HUDEP-2 (cell line): Measurements from ENCODE around the gene VAV2.

Experiments used
- DNase-seq, 76 experiments: peaks; one replicate each; lab custom pipeline; 2025; ENCODE audit not compliant: unreplicated experiment in 76 of 76; lab: John Stamatoyannopoulos, UW

VAV2 gene

GRCh38 chr9:133844881-133845410 is 147.2 kb downstream of the VAV2 start:
- DNase-seq = no peak

DNA sequence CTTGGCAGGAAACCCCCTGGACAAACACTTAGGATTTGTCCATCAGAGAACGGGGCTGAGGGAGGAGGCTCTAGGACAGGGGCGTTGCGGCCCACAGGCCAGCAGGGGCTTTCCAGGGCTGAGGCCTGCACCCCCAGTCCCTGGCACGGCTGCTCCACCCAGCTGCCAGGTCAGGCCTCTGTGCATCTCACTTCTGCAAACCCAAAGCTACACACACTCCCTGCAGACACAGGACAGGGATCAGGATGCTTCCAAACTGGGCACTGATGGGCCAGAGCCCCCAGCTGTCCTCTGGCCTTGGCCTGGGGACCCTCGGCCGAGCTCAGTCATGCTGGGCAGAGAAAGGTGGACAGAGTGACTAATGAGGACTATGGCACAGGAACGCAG is 147.7 kb downstream of the VAV2 start:
- DNase-seq = no peak

DNA sequence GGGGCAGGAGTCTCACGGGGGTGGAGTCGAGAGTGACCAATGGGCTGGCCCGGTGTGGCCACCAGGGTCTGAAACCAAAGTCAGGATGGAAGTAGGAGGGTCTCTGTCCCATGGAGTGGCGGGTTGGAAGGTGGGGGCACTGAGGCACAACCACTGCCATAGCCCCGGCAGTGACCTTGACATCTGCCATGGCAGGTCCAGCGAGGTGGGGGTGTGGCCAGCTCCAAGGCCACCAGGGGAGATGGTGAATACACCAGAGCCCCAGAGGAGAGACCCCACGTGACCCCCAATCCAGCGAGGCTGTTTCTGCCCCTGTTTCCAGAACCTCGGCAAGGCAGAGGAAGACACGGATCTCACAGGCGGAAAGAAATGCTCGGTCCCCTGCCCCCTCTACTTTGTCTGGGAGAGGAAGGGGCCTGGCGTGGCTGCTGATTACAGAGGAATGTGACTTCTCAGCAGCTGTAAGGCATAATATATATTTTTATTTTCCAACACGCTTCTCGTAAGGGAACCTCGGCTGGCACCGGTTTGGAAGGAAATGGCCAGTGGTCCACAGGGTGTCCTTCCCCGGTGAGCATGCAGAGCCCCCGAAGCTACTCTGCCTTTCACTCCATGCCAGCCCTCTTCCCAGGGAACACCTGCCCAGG is 148.2 kb downstream of the VAV2 start:
- no peak for DNase-seq

DNA sequence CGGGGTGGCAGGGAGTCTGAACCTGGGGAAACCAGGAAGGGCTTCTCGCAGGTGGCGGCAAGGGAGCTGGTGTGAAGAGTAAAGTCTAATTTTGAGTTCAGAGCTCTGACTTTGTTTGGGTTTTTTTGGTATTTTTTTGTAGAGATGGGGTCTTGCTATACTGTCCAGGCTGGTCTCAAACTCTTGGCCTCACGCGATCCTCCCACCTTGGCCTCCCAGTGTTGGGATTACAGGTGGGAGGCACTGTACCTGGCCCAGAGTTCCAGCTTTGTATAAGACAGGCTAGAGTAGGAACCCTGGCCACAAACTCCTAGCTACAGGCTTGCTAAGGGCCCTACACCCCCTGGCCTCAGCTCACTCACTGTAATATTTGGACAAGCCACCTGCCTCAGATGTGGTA is 148.9 kb downstream of the VAV2 start:
- no peak for DNase-seq

DNA sequence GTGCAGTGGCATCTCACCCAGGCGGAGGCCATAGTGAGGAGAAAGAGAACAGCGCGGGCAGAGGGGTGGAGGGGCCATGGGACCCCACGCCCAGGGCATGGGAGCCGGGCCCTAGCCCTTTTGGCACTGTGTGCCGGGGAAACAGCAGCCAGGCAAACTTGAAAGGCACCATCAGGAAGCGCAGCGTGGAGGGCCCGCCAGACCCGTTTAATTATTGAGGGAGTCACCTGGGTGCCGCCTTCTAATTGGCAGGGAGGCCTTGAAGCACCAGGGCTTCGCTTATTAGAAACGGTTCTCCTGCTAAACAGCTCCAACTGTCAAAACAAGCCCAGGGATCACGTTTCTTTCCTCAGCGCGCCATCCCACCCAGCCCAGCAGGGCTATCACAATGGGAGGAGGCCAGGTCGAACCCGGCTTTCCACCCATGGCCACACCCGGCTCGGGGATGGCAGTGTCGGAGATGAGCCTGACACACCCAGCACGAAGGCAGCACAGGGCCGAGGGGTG is 149.3 kb downstream of the VAV2 start:
- DNase-seq = no peak

DNA sequence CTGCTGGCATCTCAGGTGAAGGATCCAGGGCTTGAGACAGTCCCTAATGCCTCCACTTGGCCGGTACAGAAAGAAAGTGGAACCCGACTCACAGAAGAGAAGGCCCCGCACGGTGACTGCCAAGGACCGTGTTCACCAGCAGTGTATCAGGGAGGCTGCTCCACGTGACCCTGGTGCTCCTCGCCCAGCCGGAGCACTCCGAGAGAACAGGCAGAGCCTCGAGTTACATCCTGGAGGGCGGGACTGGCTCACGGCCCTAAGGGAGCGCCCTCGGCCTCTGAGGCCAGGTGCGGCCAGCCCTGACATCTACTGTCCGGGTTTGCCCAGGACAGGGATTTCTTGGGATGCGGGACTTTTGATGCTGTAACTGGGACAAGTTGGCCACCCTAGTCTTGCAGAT is 149.9 kb downstream of the VAV2 start:
- no peak for DNase-seq

DNA sequence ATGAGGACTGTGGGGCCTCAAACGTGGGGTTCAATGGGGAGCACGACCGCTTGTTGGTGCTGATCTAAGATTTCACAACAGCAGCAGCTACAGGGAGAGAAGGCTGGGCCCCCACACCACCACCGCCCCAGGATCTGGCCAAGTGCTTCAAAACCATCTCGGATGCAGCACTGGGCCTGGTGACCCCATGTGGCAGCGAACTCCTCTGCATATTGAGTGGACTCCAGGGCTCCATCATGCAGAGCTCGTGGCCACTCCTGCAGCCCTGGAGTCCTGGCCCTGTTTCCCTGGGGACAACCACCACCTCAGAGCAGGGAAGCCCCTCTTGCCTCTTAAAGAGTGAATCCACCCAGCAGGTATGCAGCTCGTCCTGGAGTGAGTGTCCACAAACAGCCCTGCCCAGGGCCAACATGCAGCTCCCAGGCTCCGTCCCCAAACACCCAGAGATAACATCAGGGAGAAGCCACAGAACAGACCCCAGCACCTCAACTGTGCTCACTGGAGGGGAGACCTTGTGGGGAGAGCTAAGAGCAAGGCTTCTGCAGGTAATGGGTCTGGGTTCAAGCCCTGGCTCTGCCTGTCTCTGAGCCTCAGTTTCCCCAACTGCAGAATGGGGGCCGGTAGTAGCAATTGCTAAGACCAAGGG is 150.8 kb downstream of the VAV2 start:
- no peak for DNase-seq

DNA sequence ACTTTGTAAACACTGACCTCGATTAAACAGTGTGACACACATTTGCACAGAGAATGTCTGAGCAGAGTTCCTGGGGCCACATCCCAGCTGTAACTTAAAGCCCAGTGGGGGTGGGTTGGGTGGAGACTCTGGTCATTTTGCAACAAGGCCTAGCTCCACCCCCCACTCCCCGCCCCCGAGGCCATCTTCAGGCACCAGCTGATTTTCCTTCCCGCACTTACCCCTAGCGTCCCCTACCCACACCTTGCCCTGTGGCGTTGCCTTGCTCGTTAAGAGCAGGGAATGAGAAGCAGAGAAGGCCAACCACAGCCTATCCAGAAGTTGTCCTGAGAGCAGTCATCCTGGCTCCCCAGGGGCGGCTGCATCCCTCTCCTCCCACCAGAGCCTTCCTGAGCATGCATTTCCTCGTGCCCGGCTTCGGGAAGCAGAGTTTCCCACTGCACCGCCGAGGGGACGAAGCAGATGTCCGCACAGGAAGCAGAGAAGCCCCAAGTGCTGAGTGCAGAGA is 152.2 kb downstream of the VAV2 start:
- no peak for DNase-seq

- DNase-seq = no peak
Measured at GRCh38 chr9:133838859-133839507, 153.1 kb downstream of the VAV2 start.

DNA sequence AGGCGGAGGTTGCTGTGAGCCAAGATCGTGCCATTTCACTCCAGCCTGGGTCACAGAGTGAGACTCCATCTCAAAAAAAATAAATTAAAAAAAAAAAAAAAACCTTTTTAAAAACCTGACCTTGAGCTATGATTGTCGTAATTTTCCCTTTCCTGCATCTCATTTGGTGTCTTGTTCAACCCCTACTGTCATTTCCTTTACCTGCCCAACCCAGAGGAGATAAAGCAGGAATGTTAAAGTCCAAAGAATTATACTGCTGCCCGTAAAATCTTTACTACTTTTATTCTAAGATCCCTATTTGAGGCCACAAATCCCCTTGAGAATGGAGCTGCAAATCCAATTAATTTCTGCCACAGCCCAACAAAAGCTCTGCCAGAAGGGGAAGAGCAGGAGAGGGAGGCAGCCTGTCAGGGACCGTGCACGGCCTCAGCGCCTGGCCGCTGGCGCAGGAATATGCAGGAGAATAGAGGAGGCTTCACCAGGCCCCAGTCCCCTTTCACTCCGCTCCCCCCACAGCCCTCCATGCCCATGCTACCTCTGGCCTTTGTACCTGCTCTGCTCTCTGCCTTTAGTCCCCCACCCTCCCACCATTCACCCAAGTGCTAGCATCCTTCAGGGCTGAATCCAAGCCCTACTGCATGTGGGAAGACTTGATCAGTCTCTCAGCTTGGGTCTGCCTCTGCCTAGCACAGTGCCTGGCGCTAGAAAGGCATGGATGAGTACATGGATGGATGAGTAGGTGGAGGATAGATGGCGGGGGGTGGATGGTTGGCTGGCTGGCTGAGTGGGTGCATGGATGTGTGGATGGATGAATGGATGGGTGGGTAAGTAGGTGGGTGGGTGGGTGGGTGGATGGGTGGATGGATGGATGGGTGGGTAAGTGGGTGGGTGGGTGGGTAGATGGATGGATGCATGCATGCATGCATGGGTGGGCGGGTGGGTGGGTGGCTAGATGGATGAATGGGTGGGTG is 154.2 kb downstream of the VAV2 start:
- DNase-seq = no peak

DNA sequence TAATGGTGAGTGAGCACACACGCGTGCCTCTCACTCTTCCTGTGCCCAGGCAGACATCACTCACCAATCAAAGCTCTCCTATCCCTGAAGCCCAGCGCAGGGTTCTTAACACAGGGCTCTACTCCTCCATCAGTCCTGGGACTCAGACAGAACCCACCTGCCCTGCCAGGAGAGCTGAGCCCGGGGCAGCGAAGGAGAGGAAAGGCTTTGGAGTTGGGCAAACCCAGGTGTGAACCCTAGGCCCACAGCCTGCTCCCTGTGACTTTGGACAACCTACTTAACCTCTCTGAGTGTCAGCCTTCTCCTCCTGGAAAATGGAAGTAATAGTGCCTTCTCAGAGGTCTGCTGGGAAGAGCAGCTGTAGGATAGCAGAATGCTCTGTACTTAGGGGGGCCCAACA is 155.3 kb downstream of the VAV2 start:
- DNase-seq = no peak

- no peak for DNase-seq
Measured at GRCh38 chr9:133836001-133836758, 155.9 kb downstream of the VAV2 start.

DNA sequence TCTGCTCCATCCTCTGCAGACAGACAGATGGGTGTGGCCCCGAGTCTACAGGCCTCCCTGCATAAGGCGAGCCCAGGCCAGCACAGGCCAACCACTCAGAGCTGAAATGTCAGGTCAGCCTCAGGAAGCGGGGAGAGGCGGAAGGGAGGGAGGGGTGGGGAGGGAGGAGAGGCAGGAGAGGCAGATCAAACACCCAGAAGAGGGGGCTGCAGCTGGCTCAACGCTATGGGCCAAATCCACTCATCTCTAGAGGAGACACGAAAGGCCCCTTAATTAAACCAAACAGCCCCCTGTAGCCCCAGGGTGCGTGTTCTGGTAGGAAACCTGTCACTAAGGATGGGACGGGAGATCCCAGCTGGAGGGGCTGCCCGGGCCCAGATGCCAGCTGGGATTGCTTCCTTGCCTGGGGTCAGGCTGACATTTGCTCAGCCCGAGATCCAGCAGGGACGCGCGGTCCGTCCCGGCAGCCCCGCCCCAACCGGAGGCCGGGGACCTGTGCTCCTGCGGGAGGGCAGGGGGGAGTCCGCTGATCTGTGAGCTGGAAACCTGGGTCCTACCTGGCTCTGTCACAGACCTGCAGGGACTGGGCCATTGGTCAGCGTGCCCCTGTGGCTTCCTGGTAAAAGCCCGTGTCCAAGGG is 156.7 kb downstream of the VAV2 start:
- no peak for DNase-seq

DNA sequence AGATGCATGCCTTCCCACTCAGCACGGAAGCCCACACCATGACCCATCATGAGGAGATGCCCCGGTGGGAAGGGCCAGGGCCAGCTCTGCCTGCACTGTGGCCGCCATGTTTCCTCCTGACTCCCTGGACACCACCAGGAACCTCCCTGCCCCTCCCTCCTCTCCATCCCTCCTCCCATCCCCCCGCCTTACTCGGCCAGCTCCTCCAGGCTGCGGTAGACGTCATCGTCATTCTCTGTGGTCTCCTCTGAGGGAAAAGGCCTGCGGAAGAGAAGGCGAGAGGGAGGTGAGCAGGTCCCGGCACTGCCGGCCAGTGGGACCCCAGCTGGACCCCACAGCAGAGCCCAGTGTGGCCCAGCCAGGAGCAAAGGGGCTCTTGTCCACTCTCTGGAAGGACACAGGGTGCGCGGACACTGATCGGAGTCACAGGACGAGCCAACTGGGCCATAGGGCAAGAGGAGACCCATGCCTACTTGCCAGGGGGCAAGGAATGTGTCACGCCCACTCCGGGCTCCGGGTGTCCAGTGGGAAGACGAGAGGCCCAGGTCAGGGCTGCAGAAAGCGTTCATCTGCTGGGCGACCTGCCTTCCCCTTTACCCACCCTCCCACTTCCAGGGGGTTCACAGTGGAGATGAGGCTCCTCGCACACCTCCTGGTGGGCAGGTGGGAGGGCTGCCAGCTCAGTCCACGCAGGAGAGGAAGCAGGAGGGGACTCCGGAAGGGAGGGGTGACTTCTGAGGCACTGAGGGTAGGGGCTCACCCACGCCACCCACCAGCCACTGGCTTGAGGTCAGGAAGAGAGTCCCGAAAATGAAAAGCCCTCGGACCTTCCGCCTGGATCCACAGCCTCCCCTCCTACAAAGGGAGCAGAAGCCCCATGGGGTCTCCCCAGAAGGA is 157.8 kb downstream of the VAV2 start:
- no peak for DNase-seq

DNA sequence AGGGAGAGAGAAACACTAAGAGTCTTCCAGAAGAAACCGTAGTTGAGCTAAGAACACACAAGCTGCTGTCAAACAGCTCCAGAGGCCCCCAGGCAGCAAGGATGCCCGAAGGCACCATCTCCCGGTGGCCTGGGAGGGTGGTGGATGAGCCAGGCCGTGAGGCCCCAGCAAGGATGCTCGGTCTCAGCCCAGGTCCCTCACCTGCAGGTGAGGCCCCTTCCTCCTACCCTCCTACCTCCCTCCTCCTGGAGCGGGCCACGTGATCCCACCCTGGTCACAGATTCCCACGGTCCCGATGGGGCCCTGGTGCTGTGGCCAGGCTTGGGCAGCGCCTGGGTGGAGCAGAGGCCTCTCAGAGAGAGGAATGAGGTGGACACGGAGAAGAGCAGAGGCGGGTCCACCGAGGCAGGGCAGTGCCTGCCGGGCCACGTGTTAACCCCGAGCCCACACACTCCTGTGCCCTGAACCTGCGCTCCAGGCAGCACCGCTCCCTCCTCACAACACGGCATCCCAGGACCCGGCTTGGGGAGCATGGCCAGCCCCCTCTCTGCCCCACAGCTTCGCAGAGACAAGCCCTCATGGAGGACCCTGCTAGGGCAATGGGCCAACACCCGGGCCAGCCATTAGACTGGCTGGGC is 158.6 kb downstream of the VAV2 start:
- DNase-seq = no peak

GRCh38 chr9:133832877-133833276 is 159.2 kb downstream of the VAV2 start:
- no peak for DNase-seq

DNA sequence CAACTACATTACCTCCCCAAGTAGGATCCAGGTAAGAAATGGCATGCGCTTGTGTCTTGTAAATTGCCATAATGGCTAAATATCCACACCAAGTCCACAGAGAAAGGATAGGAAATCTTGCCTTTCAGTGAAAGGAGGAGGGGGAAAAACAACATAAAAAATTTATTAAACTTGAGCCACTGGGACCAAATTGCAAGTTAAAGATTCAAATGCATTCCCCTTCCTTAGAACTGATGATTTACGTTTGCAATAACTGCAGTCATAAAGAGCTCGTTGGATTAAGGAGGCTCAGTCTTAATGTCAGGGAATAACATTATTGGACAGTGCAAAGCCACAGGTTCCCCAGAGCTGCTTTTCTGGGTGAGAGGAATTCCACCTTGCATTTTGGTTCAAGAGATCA is 161.4 kb downstream of the VAV2 start:
- no peak for DNase-seq

DNA sequence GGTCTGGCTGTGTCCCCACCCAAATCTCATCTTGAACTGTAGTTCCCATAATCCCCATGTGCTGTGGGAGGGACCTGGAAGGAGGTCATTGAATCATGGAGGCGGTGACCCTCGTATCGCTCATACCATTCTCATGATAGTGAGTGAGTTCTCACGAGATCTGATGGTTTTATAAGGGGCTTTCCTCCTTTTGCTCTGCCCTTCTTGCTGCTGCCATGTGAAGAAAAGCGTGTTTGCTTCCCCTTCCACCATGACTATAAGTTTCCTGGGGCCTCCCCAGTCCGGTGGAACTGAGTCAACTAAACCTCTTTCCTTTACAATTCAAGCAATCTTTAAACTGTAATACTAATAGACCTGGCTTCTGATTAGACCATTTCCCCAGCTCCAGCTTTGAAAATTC is 161.8 kb downstream of the VAV2 start:
- DNase-seq = no peak
